ENCODE results near the gene HPD.

DNA sequence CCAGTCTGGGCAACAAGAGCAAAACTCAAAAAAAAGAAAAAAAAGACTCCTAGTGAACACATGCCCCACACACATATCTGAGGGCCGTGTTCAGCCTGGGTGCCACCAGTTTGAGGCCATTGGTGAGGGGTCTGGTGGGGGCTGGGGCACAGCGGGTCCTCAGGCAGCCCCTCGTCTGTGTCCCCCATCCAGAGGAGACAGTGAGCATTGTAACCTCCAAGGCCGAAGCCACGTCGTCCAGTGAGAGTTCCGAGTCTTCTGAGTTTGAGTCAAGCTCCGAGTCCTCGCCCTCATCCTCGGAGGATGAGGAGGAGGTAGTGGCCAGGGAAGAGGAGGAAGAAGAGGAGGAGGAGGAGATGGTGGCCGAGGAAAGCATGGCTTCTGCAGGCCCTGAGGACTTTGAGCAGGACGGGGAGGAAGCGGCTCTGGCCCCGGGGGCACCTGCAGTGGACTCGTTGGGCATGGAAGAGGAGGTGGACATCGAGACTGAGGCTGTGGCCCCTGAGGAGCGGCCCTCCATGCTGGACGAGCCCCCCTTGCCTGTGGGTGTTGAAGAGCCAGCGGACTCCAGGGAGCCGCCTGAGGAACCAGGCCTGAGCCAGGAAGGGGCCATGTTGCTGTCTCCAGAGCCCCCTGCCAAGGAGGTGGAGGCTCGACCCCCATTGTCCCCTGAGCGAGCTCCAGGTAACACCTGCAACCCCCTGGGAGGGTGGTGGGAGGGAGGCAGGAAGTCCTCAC lies 39.3 kb downstream of the HPD start:
- TF ChIP-seq GATA2 (CRISPR knock-in tag; IDR thresholded peaks at IDR 0.05) (no peak), FOXM1 (IDR thresholded peaks at IDR 0.05; ENCODE audit: low read depth) (no peak), POLR2AphosphoS5 (IDR thresholded peaks at IDR 0.05; ENCODE audit: low read depth, low read length) (no peak), RAD21 (IDR thresholded peaks at IDR 0.05; ENCODE audit: low read length) (no peak), TCF12 (IDR thresholded peaks at IDR 0.05) (no peak)
- TF ChIP-seq, protein P1, sequence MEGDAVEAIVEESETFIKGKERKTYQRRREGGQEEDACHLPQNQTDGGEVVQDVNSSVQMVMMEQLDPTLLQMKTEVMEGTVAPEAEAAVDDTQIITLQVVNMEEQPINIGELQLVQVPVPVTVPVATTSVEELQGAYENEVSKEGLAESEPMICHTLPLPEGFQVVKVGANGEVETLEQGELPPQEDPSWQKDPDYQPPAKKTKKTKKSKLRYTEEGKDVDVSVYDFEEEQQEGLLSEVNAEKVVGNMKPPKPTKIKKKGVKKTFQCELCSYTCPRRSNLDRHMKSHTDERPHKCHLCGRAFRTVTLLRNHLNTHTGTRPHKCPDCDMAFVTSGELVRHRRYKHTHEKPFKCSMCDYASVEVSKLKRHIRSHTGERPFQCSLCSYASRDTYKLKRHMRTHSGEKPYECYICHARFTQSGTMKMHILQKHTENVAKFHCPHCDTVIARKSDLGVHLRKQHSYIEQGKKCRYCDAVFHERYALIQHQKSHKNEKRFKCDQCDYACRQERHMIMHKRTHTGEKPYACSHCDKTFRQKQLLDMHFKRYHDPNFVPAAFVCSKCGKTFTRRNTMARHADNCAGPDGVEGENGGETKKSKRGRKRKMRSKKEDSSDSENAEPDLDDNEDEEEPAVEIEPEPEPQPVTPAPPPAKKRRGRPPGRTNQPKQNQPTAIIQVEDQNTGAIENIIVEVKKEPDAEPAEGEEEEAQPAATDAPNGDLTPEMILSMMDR (IDR thresholded peaks at IDR 0.05): no peak
